Caco-2 (cell line): Measurements from ENCODE around the gene DDX31. TPM values are rescaled to one million over a fixed set of nuclear protein-coding genes. Genes with fewer than 3 reads are reported as not detected.

Experiments used
- BruUV-seq: library from RNA; stranded (reverse); fragments of 400-500 nt; replicated peaks from 2 replicates; lab custom pipeline; 2021; lab: Mats Ljungman, UMichigan
- CTCF ChIA-PET: fragments of 300-600 bp; sonication (Branson Sonifier 250); formaldehyde crosslinking; loops from one replicate; lab custom pipeline; 2022; ENCODE audit warnings: antibody characterized with exemption; lab: Charles Lee
- POLR2A ChIA-PET: fragments of 300-600 bp; sonication (Branson Sonifier 250); formaldehyde crosslinking; loops from one replicate; lab custom pipeline; 2022; ENCODE audit warnings: antibody characterized with exemption; lab: Charles Lee
- DNase-seq, 2 experiments: peaks; one replicate each; pipeline versions ENCODE4 v3.0.0 to v3.0.0-alpha.2; 2020 to 2022
- H3K27me3 ChIP-seq: replicated peaks from 2 replicates; pipeline ENCODE4 v1.6.0; 2011; ENCODE audit warnings: low read length; ENCODE audit not compliant: control insufficient read depth, insufficient read depth
- H3K36me3 ChIP-seq: 2 replicates; pipeline ENCODE4 v1.5.1; 2011; ENCODE audit warnings: low read length; ENCODE audit not compliant: control insufficient read depth, insufficient read depth
- H3K4me1 ChIP-seq: fragments of 250-450 bp; sonication (Bioruptor Pico); 2 replicates; pipeline ENCODE4 v1.5.1; 2020; ENCODE audit warnings: mild to moderate bottlenecking
- H3K4me3 ChIP-seq: 2 replicates; pipeline ENCODE4 v1.5.1; 2011; ENCODE audit warnings: low read depth, mild to moderate bottlenecking, control low read depth, low read length
- H3K9me3 ChIP-seq: fragments of 250-450 bp; sonication (Bioruptor Pico); 2 replicates; pipeline ENCODE4 v1.5.1; 2020; ENCODE audit warnings: mild to moderate bottlenecking, moderate library complexity
- H3K27ac Mint-ChIP-seq: one replicate; pipeline ENCODE4 v1.8.0; 2022; ENCODE audit warnings: mixed read lengths; ENCODE audit not compliant: unreplicated experiment
- H3K27me3 Mint-ChIP-seq: one replicate; pipeline ENCODE4 v1.8.0; 2022; ENCODE audit warnings: mixed read lengths; ENCODE audit not compliant: insufficient read depth, unreplicated experiment
- H3K36me3 Mint-ChIP-seq: one replicate; pipeline ENCODE4 v1.8.0; 2022; ENCODE audit warnings: mild to moderate bottlenecking, mixed read lengths; ENCODE audit not compliant: insufficient read depth, unreplicated experiment
- H3K4me1 Mint-ChIP-seq: one replicate; pipeline ENCODE4 v1.8.0; 2022; ENCODE audit warnings: low read depth, mixed read lengths; ENCODE audit not compliant: unreplicated experiment
- H3K4me3 Mint-ChIP-seq: one replicate; pipeline ENCODE4 v1.8.0; 2022; ENCODE audit warnings: mild to moderate bottlenecking, moderate library complexity, mixed read lengths; ENCODE audit not compliant: unreplicated experiment
- H3K9me3 Mint-ChIP-seq: one replicate; pipeline ENCODE4 v1.8.0; 2022; ENCODE audit warnings: mixed read lengths; ENCODE audit not compliant: unreplicated experiment
- CTCF ChIP-seq, 2 experiments: fragments of 200-600 bp in 1 of 2; IDR thresholded peaks; 1 replicate in 1 of 2; 2 replicates in 1 of 2; pipeline versions ENCODE4 v1.5.1 to v1.8.0; 2011 to 2022; ENCODE audit warnings: antibody characterized with exemption in 1 of 2, control low read depth in 1 of 2, inconsistent platforms in 1 of 2, low read depth in 1 of 2, low read length in 1 of 2, mild to moderate bottlenecking in 1 of 2, moderate library complexity in 1 of 2; ENCODE audit not compliant: insufficient read depth in 1 of 2, severe bottlenecking in 1 of 2, unreplicated experiment in 1 of 2
- intact Hi-C: fragments of 100-400 bp; cut with micrococcal nuclease; formaldehyde crosslinking; loops from one replicate; pipeline ENCODE4 v1.10.0; 2022; ENCODE audit not compliant: unreplicated experiment
- total RNA-seq: library from RNA; stranded (reverse); gene quantifications from 2 replicates; pipeline ENCODE4 v1.2.3, GENCODE V29; 2022

DDX31 gene
- total RNA-seq, 1 experiment from 2014 or later = 23.1 TPM

DNA sequence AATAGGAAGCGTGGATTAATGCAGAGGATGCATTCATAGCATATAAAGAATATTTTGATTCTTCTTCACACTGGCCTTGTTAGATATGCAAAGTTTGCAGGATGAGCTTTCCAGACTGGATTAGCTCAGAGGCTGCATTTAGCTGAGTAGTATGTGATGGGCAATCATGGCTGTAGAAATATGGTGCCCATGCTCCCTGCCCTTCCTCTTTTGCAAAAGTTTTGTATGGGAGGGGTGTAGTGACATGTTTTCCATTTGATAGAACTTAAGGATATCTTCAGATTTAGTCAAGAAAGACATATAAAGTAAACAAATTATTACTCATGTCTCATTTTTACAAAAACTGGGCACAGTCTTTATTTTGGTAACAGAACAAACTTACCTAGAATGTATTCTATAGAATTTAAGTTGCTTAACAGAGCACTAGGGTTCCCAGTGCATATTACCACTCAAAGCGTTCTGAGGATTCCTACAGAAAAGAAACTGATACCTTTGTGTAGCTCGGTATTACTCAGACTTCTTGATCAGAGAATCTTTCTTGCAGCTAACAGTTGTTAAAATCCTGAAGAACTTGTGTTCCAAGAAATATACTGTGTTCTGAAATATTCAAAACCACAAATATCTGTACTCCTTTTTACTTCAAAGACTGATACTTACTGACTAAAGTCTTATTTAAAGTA, 10.3 kb upstream of the DDX31 start:
- no peak for TF ChIP-seq CTCF (IDR thresholded peaks at IDR 0.05; ENCODE audit: insufficient read depth in 1 of 2, low read depth in 1 of 2, low read length in 1 of 2, severe bottlenecking in 1 of 2, unreplicated experiment in 1 of 2)
- H3K27me3 ChIP-seq = no peaks in the 10 kb centered on the region
- CTCF ChIA-PET = no interaction called here
- H3K4me3 ChIP-seq = no peak overlapping the region
- H3K36me3 Mint-ChIP-seq = peaks cover 68% of the 10 kb centered on the region
- H3K4me3 Mint-ChIP-seq = no peak overlapping the region
- H3K4me1 ChIP-seq = no peaks in the 10 kb centered on the region
- intact Hi-C loops = no loop called here
- POLR2A ChIA-PET = interaction anchor here (0.6 to 0.7 kb wide), 2 partner anchors 147 to 184 kb away, joined by 3 to 4 read pairs; no protein-coding TSS in a partner anchor
- no peak overlapping the region for H3K27ac Mint-ChIP-seq
- H3K4me1 Mint-ChIP-seq = no peaks in the 10 kb centered on the region
- no peaks in the 10 kb centered on the region for H3K9me3 ChIP-seq
- H3K27me3 Mint-ChIP-seq = no peaks in the 10 kb centered on the region
- peaks cover 2% of the 10 kb centered on the region for H3K36me3 ChIP-seq
- no TSS peak for BruUV-seq
- no peak for DNase-seq
- H3K9me3 Mint-ChIP-seq = no peaks in the 10 kb centered on the region

- intact Hi-C loops = no loop called here
- Histone ChIP-seq H3K4me3 (no peak overlapping the region), H3K36me3 (peaks cover 2% of the 10 kb centered on the region), H3K9me3 (no peaks in the 10 kb centered on the region), H3K4me1 (no peaks in the 10 kb centered on the region), H3K27me3 (no peaks in the 10 kb centered on the region)
- Mint-ChIP-seq H3K4me1 (peaks cover 6% of the 10 kb centered on the region), H3K9me3 (no peaks in the 10 kb centered on the region), H3K4me3 (no peak overlapping the region), H3K36me3 (peaks cover 48% of the 10 kb centered on the region), H3K27me3 (no peaks in the 10 kb centered on the region), H3K27ac (no peak overlapping the region)
- ChIA-PET CTCF (no interaction called here), POLR2A (no interaction called here)
- no TSS peak for BruUV-seq
- no peak for TF ChIP-seq CTCF (IDR thresholded peaks at IDR 0.05; ENCODE audit: insufficient read depth in 1 of 2, low read depth in 1 of 2, low read length in 1 of 2, severe bottlenecking in 1 of 2, unreplicated experiment in 1 of 2)
- DNase-seq = no peak
Measured at GRCh38 chr9:132677976-132678375, 8.2 kb upstream of the DDX31 start.

DNA sequence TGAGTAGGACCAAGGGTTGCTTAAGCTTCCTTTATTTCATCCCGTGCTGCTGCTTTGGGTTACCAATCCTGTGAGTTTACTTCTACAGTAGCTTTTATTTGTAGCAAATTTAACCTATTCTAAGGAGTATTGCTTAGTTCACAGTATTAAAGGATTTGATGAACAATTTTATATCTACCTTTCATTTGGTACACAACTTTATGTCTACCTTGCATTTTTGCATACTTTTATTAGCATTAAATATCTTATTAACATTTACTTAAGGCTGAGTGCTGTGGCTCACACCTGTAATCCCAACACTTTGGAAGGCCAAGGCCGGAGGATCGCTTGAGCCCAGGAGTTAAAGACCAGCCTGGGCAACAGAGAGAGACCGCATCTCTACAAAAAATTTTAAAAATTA, 4.7 kb upstream of the DDX31 start:
- Histone ChIP-seq H3K36me3 (peaks cover 2% of the 10 kb centered on the region), H3K4me3 (no peak overlapping the region), H3K9me3 (no peaks in the 10 kb centered on the region), H3K4me1 (peaks cover 9% of the 10 kb centered on the region; the same call in 1 of the 2 replicates), H3K27me3 (no peaks in the 10 kb centered on the region)
- Mint-ChIP-seq H3K4me3 (no peak overlapping the region), H3K9me3 (no peaks in the 10 kb centered on the region), H3K27ac (no peak overlapping the region), H3K36me3 (peaks cover 42% of the 10 kb centered on the region), H3K4me1 (peaks cover 17% of the 10 kb centered on the region), H3K27me3 (no peaks in the 10 kb centered on the region)
- intact Hi-C loops = no loop called here
- no peak for TF ChIP-seq CTCF (IDR thresholded peaks at IDR 0.05; ENCODE audit: insufficient read depth in 1 of 2, low read depth in 1 of 2, low read length in 1 of 2, severe bottlenecking in 1 of 2, unreplicated experiment in 1 of 2)
- DNase-seq = no peak
- ChIA-PET POLR2A (no interaction called here), CTCF (no interaction called here)
- no TSS peak for BruUV-seq
